Neural cell (in vitro differentiated cells): Measurements from ENCODE around the gene USP36. TPM values are rescaled to one million over a fixed set of nuclear protein-coding genes. Genes with fewer than 3 reads are reported as not detected.

Source experiments
- H2AFZ ChIP-seq: fragments of 200-600, 300-800 bp; sonication (generic), shearing (Covaris generic); 2 replicates; pipeline ENCODE4 v1.6.0; 2014; ENCODE audit warnings: low read depth, mild to moderate bottlenecking, antibody characterized with exemption, low read length, moderate library complexity
- H3F3A ChIP-seq: fragments of 200-600 bp; shearing (Covaris generic); 2 replicates; pipeline ENCODE4 v1.6.1; 2016; ENCODE audit warnings: mild to moderate bottlenecking, moderate library complexity, mixed read lengths, antibody characterized with exemption, low read length; ENCODE audit not compliant: insufficient read depth, poor library complexity, severe bottlenecking
- H3K27ac ChIP-seq: fragments of 200-600, 300-800 bp; sonication (generic), shearing (Covaris generic); 2 replicates; pipeline ENCODE4 v1.5.1; 2014; ENCODE audit warnings: mild to moderate bottlenecking, low read length, moderate library complexity
- H3K27me3 ChIP-seq: fragments of 300-800, 200-600 bp; sonication (generic), shearing (Covaris generic); 2 replicates; pipeline ENCODE4 v1.6.0; 2014; ENCODE audit warnings: mild to moderate bottlenecking, low read depth, low read length, moderate library complexity; ENCODE audit not compliant: insufficient read depth
- H3K36me3 ChIP-seq: fragments of 300-800, 200-600 bp; sonication (generic), shearing (Covaris generic); 2 replicates; pipeline ENCODE4 v1.5.1; 2014; ENCODE audit warnings: mild to moderate bottlenecking, antibody characterized with exemption, low read length, moderate library complexity; ENCODE audit not compliant: insufficient read depth
- H3K4me2 ChIP-seq: fragments of 300-800, 200-600 bp; sonication (generic), shearing (Covaris generic); 2 replicates; pipeline ENCODE4 v1.6.0; 2014; ENCODE audit warnings: mild to moderate bottlenecking, low read length
- H3K4me3 ChIP-seq: fragments of 300-800, 200-600 bp; sonication (generic), shearing (Covaris generic); 2 replicates; pipeline ENCODE4 v1.5.1; 2014; ENCODE audit warnings: mild to moderate bottlenecking, low read length, moderate library complexity
- H3K79me2 ChIP-seq: fragments of 200-600 bp; shearing (Covaris generic); replicated peaks from 2 replicates; pipeline ENCODE4 v1.6.0; 2014; ENCODE audit warnings: mild to moderate bottlenecking, low read length, moderate library complexity; ENCODE audit not compliant: insufficient read depth
- H3K9ac ChIP-seq: fragments of 300-800, 200-600 bp; sonication (generic), shearing (Covaris generic); 2 replicates; pipeline ENCODE4 v1.6.1; 2016; ENCODE audit warnings: mild to moderate bottlenecking, low read length, mixed read lengths
- H3K9me2 ChIP-seq: fragments of 200-600 bp; shearing (Covaris generic); 2 replicates; pipeline ENCODE4 v1.6.1; 2016; ENCODE audit warnings: mild to moderate bottlenecking, low read length, mixed read lengths; ENCODE audit not compliant: insufficient read depth
- H3K9me3 ChIP-seq: fragments of 200-600, 300-800 bp; sonication (generic), shearing (Covaris generic); 2 replicates; pipeline ENCODE4 v1.6.1; 2016; ENCODE audit warnings: mild to moderate bottlenecking, mixed run types, low read length, moderate library complexity, mixed read lengths
- H4K20me1 ChIP-seq: fragments of 200-600 bp; shearing (Covaris generic); 2 replicates; pipeline ENCODE4 v1.6.1; 2016; ENCODE audit warnings: mild to moderate bottlenecking, mixed run types; ENCODE audit not compliant: insufficient read depth
- CTCF ChIP-seq: fragments of 450-650 bp; IDR thresholded peaks from 2 replicates; pipeline ENCODE4 v1.5.1; 2014; ENCODE audit warnings: antibody characterized with exemption, mild to moderate bottlenecking, moderate library complexity; ENCODE audit not compliant: poor library complexity, severe bottlenecking
- EP300 ChIP-seq: fragments of 450-650 bp; conservative IDR thresholded peaks from 2 replicates; pipeline ENCODE4 v1.6.1; 2014; ENCODE audit warnings: antibody characterized with exemption, mild to moderate bottlenecking, moderate library complexity; ENCODE audit not compliant: poor library complexity, severe bottlenecking
- EZH2 ChIP-seq: fragments of 200-600, 300-800 bp; shearing (Covaris generic), sonication (generic); IDR thresholded peaks from 2 replicates; pipeline ENCODE4 v1.6.1; 2014; ENCODE audit warnings: antibody characterized with exemption, low read length, borderline replicate concordance, mild to moderate bottlenecking; ENCODE audit not compliant: insufficient read depth, poor library complexity, severe bottlenecking
- MXI1 ChIP-seq: fragments of 450-650 bp; conservative IDR thresholded peaks from 2 replicates; pipeline ENCODE4 v1.6.1; 2014; ENCODE audit warnings: antibody characterized with exemption, mild to moderate bottlenecking; ENCODE audit not compliant: poor library complexity, severe bottlenecking
- POLR2AphosphoS5 ChIP-seq: IDR thresholded peaks from 2 replicates; pipeline ENCODE4 v1.6.1; 2012
- RAD21 ChIP-seq: fragments of 450-650 bp; conservative IDR thresholded peaks from 2 replicates; pipeline ENCODE4 v1.6.1; 2014; ENCODE audit warnings: antibody characterized with exemption, mild to moderate bottlenecking, moderate library complexity
- REST ChIP-seq: IDR thresholded peaks from 2 replicates; pipeline ENCODE4 v1.6.1; 2012; ENCODE audit warnings: borderline replicate concordance
- SMC3 ChIP-seq: fragments of 450-650 bp; conservative IDR thresholded peaks from 2 replicates; pipeline ENCODE4 v1.6.1; 2014; ENCODE audit warnings: antibody characterized with exemption, mild to moderate bottlenecking, moderate library complexity; ENCODE audit not compliant: poor library complexity
- TAF1 ChIP-seq: IDR thresholded peaks from 2 replicates; pipeline ENCODE4 v1.6.1; 2012; ENCODE audit warnings: low read depth
- polyA plus RNA-seq: library from polyadenylated mRNA; depleted of rRNA; stranded (reverse); fragments of >200 nt; gene quantifications from 2 replicates; pipeline ENCODE4 v1.2.3, GENCODE V29; 2014

Gene USP36
- polyA plus RNA-seq, 1 donor from 2014 or later, result 14.4 TPM

GRCh38 chr17:78783711-78784324, 56.8 kb downstream of the USP36 start:
- TF ChIP-seq SMC3 (no peak), EP300 (no peak), CTCF (no peak), REST (no peak), TAF1 (no peak), MXI1 (no peak), POLR2AphosphoS5 (no peak), EZH2 (no peak), RAD21 (no peak)
- Histone ChIP-seq H3K27me3 (no peaks in the 10 kb centered on the region), H3K4me2 (no peak overlapping the region), H3K36me3 (no peaks in the 10 kb centered on the region), H3K4me3 (no peak overlapping the region), H3K27ac (no peak overlapping the region), H3K9ac (no peak overlapping the region), H2AFZ (no peak overlapping the region), H3F3A (no peaks in the 10 kb centered on the region), H3K9me3 (no peaks in the 10 kb centered on the region), H3K9me2 (no peaks in the 10 kb centered on the region), H3K79me2 (peaks cover 19% of the 10 kb centered on the region), H4K20me1 (no peaks in the 10 kb centered on the region)

DNA sequence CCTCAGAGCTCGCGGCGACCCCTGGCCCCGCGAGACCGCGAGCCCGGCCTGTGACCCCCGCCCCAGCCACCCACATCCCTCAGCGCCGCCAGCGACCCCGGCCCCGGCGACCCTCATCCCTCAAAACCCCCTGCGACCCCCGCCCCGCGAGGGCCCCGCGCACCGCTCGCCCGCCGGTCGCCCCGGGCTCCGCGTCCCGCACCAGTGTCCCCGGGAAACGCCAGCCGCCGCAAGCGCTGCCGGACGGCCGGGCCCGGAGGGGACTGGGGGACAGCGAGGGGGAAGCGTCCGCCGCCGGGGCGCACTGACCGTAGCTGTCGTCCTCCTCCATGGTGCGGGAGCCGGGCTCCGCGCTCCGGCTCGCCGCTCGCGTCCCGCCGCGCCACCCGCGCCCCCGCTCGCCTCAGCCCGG, 58.7 kb downstream of the USP36 start, which contains the start of gene CYTH1:
CYTH1 (minus strand) TSS at position 381 of the 412 bp plus-strand sequence; CDS start at position 331, 50 bp downstream.
- no peaks in the 10 kb centered on the region for H3K9me2 ChIP-seq
- peak within 1 kb of the TSS; percentile 78 for H3K9ac ChIP-seq
- peaks cover 27% of the 10 kb centered on the region for H3K79me2 ChIP-seq
- H2AFZ ChIP-seq, result peak within 1 kb of the TSS; percentile 52
- peak within 1 kb of the TSS; percentile 44 for H3K27ac ChIP-seq
- no peaks in the 10 kb centered on the region for H3F3A ChIP-seq
- H4K20me1 ChIP-seq, result no peaks in the 10 kb centered on the region
- H3K9me3 ChIP-seq, result no peaks in the 10 kb centered on the region
- H3K27me3 ChIP-seq, result no peaks in the 10 kb centered on the region
- peak within 1 kb of the TSS; percentile 85 for H3K4me2 ChIP-seq
- peak within 1 kb of the TSS; percentile 76 for H3K4me3 ChIP-seq
- TF ChIP-seq MXI1, result no peak
- peak; percentile 9 for TF ChIP-seq RAD21
- no peak for TF ChIP-seq TAF1
- TF ChIP-seq EP300, result no peak
- no peak for TF ChIP-seq REST
- no peak for TF ChIP-seq CTCF
- TF ChIP-seq POLR2AphosphoS5, result peak; percentile 75
- no peak for TF ChIP-seq EZH2
- TF ChIP-seq SMC3, result no peak
- no peaks in the 10 kb centered on the region for H3K36me3 ChIP-seq
